Measurements from ENCODE around the gene TMEM50A. TPM values are rescaled to one million over a fixed set of nuclear protein-coding genes. Genes with fewer than 3 reads are reported as not detected.
"Not testable (repeated sequence)": the region's sequence is repeated elsewhere in the genome, so short reads cannot be mapped to it uniquely, and the experiment has no call there.

TMEM50A gene
- 58.2 TPM for polyA plus RNA-seq (2012; ENCODE audit: missing spikeins)

DNA sequence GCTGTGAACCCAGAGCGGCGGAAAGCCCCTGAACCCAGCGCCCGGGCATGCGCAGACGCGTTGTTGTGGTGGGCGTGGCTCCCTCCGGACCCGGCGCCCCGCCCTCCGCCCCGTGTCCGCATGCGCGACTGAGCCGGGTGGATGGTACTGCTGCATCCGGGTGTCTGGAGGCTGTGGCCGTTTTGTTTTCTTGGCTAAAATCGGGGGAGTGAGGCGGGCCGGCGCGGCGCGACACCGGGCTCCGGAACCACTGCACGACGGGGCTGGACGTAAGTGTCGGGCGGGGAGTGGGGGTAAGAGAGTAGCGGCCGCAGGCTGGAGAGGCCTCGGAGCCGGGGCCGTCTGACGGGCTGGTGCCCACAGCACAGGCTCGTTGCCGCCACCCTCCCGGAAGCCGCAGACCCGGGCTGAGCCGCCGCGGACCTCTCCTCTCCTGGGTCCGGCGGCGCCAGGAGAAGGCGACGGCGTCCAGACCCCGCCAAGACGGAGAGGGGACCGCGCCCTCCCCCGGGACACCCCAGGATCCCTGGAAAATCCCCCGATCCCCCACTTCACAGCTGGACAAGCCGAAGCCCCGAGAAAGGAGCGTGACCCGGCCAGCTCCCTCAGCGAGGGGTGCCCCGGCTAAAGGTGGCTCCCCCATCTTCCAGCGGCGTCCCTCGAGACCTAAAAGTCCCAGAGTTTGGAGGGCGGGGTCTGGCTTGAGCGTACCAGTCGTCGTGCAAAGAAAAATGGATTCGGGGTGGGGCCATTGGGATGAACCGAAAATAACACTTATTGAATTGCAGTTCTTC, at the start of gene TMEM50A:
TSS of gene TMEM50A (plus strand) at position 147 of the 794 bp plus-strand sequence. CDS start 2,153 bp downstream, outside the sequence.
- DNase-seq (ENCODE audit: insufficient read length) (peak; percentile 74), FAIRE-seq (peak; percentile 100)
- peak; percentile 54 for TF ChIP-seq POLR2AphosphoS5 (IDR thresholded peaks at IDR 0.05; ENCODE audit: low read depth, low read length)
- TF ChIP-seq TAF1 (IDR thresholded peaks at IDR 0.05; ENCODE audit: borderline replicate concordance, low read depth, low read length), result peak; percentile 3; the same call in 1 of the 2 replicates
- TF ChIP-seq POLR2A (IDR thresholded peaks at IDR 0.05; ENCODE audit: low read depth, low read length), result peak; percentile 69; the same call in 1 of the 2 replicates

DNA sequence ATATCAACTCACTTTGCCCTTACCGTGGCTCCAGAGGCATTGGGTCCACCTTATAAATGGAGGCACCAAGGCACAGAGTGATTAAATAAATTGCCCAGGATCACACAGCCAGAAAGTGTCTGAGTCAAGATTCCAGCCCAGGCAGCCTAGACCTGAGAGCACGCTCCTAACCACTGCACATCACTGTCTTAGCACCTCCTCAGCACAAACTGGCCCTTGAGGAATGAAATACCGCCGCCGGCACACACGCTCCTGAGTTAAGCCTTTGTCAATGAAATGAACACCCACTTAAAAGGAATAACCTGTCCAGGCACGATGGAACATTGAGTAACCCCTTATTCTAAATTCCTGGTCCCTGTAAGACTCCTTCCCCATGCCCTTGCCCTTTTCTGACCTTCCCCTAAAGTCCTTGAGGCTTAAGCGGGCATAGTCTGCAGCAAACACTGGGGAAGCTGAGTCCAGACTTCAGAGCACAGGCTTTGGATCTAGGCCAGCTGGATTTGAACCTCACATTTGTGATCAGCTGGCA, 49.5 kb upstream of the TMEM50A start:
- not testable (repeated sequence) for DNase-seq (ENCODE audit: insufficient read length); FAIRE-seq

DNA sequence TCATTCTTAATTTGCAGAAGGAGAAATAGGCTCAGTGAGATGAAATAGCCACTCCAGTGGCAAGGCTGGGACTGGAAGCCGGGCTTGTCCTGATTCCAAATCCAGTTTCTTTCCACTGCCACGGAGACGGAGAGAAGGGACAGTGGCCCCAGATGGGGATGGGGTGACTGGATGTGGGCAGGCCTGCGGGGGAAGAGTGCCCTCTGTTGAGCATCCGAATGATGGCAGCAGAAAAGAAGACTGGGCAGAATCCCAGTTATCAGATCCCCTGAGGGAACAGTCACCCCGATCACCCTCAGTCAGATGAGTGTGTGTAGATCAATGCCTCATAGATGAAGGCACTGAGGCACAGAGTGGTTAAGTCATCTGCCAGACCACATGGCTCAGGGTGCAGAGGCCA, 48.1 kb upstream of the TMEM50A start:
- not testable (repeated sequence) for DNase-seq (ENCODE audit: insufficient read length)
- peak; percentile 84 for FAIRE-seq

DNA sequence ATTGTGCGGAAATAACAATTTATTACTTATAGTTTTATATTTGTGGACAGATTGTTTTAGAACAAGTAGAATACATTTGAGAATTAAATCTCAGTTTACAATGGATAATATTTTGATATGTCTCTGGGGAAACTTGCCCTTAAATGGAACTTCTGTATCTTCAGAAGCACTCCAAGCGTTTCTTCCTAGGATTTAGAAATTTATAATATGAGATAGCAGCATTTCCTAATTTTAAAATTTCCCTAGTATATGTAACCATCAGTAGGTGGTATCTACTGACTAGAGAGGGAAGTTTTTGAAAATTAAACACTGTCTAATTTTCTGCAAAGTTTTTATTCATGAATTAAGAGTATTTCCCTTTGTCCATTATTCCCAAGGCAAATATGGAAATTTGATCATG, 44.7 kb upstream of the TMEM50A start:
- DNase-seq (ENCODE audit: insufficient read length); FAIRE-seq: not testable (repeated sequence)

DNA sequence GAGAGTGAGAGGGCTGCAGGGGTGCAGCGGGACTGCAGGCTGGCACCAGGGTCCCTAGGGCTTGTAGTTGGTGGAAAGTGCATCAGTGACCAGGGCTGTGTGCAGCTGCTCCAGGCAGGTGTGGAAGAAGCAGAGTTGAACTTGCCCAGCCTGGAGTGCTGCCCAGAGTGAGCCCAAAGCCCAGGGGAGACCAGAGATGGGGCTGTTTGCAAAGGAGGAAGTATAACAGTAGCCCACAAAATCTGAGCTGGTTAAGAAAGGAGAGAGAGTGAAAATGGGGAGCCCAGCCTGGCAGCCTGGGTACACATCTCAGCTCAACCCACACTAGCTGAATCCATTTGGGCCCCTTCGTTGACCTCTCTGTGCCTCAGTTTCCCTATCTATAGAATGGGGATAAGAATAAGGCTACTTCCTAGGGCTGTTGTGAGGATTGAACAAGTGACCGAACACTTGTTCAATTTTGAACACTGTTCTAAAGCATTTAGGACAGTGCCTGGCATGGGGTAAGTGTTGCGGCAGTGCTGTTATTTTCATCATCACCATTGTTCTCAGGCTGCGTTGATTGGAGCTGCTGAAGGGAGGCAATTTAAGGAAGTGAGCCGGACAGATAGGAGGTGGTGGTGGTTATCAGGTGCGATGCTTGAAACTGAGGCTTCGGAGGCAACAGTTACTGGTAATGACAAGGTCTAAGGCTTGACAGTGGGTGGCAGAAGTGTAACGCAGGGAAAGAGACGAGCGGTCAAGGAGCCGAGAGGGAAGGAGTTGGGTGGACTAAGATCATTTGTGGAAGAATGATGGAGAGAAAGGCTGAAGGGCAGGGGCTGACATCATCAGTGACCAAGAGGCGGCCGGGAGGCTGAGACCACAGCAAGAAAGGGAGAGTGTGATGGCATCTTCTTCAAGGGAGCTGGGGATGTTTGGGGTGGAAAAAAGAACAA, 43.0 kb upstream of the TMEM50A start:
- not testable (repeated sequence) for DNase-seq (ENCODE audit: insufficient read length)
- peak; percentile 87 for FAIRE-seq

DNA sequence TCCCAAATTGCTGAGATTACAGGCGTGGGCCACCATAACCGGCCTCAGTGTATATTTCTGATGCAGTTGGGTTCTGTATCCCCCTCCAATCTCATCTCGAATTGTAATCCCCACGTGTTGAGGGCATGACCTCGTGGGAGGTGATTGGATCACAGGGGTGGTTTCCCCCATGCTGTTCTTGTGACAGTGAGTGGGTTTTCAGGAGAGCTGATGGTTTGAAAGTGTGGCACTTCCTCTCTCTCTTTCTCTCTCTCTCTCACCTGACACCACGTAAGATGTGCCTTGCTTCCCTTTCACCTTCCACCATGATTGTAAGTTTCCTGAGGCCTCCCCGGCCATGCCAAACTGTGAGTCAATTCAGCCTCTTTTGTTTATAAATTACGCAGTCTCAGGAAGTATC, 41.6 kb upstream of the TMEM50A start:
- DNase-seq (ENCODE audit: insufficient read length), result not testable (repeated sequence)
- FAIRE-seq, result peak; percentile 42

DNA sequence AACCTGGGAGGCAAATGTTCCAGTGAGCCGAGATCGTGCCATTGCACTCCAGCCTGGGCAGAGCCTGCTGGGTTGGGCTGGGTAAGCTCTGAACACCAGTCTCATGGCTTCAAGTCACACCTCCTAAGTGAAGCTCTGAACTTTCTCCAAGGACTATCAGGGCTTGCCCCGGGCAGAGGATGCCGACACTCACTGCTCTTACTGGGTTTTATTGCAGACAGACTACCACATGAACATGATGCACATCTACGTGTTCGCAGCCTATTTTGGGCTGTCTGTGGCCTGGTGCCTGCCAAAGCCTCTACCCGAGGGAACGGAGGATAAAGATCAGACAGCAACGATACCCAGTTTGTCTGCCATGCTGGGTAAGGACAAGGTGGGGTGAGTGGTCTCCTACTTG, 37.4 kb upstream of the TMEM50A start:
- not testable (repeated sequence) for DNase-seq (ENCODE audit: insufficient read length); FAIRE-seq

DNA sequence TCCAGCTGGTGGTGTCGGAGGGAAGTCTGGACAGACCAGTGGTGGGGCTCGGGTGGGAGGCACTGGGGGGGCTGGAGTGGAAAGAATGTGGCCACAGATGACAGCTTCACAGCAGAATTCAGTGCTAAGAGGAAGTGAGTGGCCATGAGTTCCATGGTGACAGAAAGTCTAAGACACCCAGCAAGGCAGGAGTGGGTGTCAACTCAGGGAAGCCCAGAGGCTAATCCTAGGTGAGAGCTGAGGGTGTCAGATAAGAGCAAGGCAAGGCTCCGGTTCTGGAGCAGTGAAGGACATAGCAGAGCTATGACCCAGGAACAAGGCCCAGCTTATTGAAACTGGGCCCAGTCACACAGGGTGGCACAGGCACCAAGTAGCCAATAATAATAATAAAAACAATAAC, 35.8 kb upstream of the TMEM50A start:
- FAIRE-seq; DNase-seq (ENCODE audit: insufficient read length): not testable (repeated sequence)

DNA sequence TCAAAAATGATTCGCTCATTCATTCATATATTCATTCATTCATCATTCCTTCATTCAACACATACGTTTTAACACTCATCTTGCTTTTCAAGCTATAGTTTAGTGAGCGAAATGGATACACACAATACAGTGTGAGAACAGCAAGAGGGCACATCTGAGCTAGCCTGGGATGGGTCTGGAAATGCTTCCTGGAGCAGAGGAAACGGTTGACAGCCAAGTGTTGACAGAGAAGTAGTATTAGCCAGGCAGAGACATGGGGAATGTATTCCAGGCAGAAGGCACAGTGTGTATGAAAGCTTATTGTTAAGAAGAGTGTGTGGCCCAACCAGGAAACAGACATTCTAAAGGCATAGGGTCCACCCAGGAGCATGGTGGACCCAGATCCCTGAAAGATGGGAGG, 33.2 kb upstream of the TMEM50A start:
- DNase-seq (ENCODE audit: insufficient read length); FAIRE-seq: not testable (repeated sequence)

DNA sequence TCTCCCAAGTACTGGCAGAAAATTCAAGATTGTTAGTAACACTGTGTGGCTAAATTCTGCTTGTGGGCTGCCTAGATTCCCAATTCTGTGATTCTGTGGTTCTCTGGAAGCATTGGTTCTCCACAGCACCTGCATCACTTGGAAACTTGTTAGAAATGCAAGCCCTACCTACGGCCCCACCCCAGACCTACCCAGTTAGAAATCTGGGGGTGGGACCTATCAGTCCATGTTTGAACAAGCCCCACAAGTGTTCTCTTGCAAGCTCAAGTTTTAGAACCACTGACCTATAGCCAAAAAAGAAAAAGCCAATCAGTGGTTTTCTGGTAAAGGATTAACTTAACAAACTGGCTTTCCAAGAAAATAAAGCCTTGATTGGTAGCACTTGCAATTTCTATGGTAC, 30.0 kb upstream of the TMEM50A start:
- not testable (repeated sequence) for DNase-seq (ENCODE audit: insufficient read length)
- peak; percentile 51 for FAIRE-seq

DNA sequence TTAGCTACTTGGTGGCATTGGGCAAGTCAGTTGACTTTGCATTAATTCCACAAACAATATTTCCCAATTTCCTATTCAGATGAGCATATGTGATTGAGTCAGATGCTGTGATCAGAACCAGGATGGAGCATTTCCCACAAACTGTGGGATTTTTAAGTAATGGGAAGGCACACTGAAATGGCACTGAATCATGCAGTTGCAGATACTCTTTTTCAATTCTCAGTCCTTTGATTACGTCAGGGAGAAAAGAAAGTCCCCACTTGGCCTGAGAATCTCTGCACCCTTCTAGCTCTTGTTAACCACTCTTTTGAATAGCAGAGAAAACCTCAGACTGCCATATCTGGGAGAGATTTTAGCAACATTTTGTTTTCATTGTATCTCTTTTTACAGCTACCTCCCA, 29.0 kb upstream of the TMEM50A start:
- FAIRE-seq; DNase-seq (ENCODE audit: insufficient read length): not testable (repeated sequence)

DNA sequence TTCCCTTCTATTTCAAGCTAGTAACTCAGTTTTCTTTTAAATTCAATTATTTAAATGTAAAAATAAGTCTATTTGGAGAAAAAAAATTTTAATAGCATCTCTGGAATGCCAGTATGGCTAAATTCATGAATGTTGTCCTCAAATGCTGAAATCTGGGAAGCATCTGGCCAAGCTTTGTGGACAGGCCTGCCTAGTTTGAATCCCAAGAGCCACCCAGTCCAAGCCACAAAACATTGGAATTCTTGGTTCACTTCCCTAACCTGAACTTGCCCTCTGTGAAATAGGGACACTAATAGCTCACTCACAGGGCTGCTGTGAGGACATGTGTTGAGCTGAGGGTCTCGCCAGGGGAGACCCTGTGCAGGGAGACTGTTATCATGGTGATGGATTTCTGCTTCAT, 28.6 kb upstream of the TMEM50A start:
- peak; percentile 24 for FAIRE-seq

DNA sequence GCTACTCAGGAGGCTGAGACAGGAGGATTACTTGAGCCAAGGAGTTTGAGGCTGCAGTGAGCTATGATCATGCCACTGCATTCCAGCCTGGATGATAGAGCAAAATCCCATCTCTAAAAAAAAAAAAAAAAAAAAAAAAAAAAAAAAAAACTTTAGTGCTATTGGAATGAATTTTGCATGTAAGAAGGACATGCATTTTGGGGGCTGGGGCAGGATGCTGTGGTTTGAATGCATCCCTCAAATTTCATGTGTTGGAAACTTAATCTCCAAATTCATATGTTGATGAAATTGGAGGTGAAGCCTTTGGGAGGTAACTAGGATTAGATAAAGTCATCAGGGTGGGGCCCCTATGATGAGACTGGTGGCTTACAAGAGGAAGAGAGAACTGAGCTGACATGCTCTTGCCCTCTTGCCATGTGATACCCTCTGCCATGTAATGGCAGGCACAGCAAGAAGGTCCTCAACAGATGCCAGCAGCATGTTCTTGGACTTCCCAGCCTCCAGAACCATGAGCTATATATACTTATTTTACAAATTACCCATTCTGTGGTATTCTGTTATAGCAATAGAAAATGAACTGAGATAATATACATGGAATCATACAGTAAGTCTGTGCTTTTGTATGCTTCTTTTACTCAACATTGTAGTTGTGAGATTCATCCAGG, 25.2 kb upstream of the TMEM50A start:
- not testable (repeated sequence) for FAIRE-seq; DNase-seq (ENCODE audit: insufficient read length)

More for the DNA sequence above, 28.6 kb upstream of the TMEM50A start:
- not testable (repeated sequence) for DNase-seq (ENCODE audit: insufficient read length)

DNA sequence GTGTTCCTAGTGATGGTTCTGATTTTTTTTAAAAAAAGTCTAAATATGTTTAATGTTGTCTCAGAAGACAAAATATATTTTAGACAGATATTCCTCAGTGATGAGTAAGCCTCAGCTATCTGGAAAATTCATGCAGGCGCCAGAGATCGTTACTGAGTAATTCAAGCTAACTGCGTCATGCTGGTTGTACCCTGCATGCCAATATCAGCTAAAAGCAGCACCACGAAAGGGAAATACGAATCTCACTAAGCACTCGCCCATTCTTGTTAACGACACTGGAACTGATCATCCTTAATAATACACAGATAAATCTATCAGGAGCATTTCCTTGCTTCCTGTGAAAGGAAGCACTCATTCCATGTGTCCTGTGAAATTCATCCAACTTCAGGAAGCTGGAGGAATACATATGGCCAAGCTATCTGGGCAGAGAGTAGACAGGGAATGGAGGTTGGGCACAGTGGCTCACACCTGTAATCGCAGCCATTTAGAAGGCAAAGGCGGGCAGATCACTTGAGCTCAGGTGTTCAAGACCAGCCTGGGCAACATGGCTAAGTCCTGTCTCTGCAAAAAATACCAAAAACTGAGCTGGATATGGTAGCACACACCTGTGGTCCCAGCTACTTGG, 17.7 kb upstream of the TMEM50A start:
- not testable (repeated sequence) for DNase-seq (ENCODE audit: insufficient read length); FAIRE-seq

DNA sequence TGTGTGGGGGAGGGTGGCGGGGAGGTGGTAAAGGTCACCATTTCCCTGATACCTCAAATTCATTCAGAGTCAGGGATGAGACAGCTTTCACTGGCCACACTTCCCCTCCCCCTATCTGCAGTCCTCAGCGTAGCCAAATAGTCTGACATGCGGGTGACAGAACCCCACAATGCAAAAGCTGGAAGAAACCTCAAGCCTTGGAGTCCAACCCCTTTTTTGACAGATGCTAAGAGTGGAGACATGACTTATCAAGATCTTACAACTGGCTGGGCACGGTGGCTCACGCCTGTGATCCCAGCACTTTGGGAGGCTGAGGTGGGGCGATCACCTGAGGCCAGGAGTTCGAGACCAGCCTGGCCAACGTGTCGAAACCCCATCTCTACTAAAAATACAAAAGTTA, 16.0 kb upstream of the TMEM50A start:
- not testable (repeated sequence) for DNase-seq (ENCODE audit: insufficient read length); FAIRE-seq

DNA sequence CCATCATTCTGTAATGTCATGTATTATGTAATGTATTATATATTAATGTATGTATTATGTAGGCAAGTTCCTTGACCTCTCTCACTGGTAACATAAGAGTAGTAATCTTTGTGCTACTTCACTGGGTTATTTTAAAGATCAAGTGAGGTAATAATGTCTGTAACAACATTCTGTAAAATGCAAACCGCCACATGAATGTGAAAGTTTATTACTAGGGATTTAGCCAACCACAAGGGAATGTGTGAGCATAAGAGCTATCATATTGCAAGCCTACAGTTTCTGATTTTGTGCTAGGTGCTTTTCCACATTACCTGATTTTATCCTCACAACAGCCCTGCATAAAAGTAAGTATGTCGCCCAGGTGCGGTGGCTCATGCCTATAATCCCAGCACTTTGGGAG, 13.7 kb upstream of the TMEM50A start:
- FAIRE-seq; DNase-seq (ENCODE audit: insufficient read length): not testable (repeated sequence)

DNA sequence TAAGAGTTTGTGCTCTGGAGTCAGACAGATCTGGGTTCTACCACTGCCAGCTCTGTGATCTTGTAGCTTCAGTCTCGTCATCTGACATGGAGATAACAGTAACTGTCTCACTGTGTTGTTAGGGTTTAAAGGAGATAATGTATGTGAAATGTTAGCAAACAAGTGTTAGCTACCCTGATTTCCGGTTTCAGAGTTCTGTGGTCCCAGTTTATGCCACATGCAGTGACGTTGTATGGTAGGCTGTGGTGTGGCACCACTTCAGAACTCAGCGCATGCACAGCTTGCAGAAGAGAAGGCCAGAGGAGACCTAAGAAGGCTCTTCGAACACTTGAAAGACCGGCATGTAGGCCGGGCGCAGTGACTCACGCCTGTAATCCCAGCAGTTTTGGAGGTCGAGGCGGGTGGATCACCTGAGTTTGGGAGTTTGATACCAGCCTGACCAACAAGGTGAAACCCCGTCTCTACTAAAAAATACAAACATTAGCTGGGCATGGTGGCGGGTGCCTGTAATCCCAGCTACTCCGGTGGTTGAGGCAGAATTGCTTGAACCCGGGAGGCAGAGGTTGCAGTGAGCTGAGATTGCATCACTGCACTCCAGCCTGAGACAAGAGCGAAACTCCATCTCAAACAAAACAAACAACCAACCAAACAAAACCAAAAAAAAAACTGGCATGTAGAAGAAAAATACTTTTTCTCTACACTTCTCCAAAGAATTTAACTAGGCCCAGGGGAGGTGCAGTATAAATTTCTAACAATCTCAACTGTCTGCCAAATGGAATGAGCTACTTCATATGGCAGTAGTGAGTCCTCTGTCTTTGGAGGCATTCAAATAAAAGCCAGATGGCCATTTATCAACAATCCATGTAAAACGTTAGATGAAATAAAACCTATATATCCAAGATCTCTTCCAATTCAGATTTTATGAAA, 10.0 kb upstream of the TMEM50A start:
- not testable (repeated sequence) for DNase-seq (ENCODE audit: insufficient read length); FAIRE-seq

DNA sequence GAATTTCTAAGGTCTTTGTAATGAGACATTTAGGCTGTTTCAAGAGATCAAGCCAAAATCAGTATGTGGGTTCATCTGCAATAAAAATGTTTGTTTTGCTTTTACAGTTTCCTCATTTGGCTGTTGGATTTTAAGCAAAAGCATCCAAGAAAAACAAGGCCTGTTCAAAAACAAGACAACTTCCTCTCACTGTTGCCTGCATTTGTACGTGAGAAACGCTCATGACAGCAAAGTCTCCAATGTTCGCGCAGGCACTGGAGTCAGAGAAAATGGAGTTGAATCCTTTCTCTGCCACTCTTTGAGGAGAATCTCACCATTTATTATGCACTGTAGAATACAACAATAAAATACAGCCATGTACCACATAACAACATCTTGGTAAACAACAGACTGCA, 9.3 kb upstream of the TMEM50A start:
- not testable (repeated sequence) for FAIRE-seq; DNase-seq (ENCODE audit: insufficient read length)

All from GM12892 (cell line).